ENCODE measurements around the gene IGFN1. TPM values are rescaled to one million over a fixed set of nuclear protein-coding genes. Genes with fewer than 3 reads are reported as not detected.

IGFN1 gene
- total and polyA plus RNA-seq, 2 experiments from 2014 or later, result not detected

- TF ChIP-seq ZNF462 (CRISPR knock-in tag; IDR thresholded peaks at IDR 0.05), result no peak
- TF ChIP-seq STAT1 (IDR thresholded peaks at IDR 0.05; ENCODE audit: unreplicated experiment), result no peak
- no peak for TF ChIP-seq NANOG (IDR thresholded peaks at IDR 0.05; ENCODE audit: borderline replicate concordance)
- TF ChIP-seq EZH2 (IDR thresholded peaks at IDR 0.05; ENCODE audit: low read depth, unreplicated experiment), result no peak
- no peak for TF ChIP-seq EZH2phosphoT487 (IDR thresholded peaks at IDR 0.05; ENCODE audit: unreplicated experiment)
- TF ChIP-seq CREB1 (CRISPR knock-in tag; IDR thresholded peaks at IDR 0.05; ENCODE audit: low read depth), result no peak
Observed at GRCh38 chr1:201251411-201251810, 60.8 kb downstream of the IGFN1 start (continued).

GRCh38 chr1:201251851-201252430, 61.3 kb downstream of the IGFN1 start:
- no peaks in the 10 kb centered on the region for H3K4me1 ChIP-seq (ENCODE audit: insufficient read depth)
- Mint-ChIP-seq H3K9me3 (no peaks in the 10 kb centered on the region), H3K4me3 (no peak overlapping the region), H3K27me3 (ENCODE audit: insufficient read depth, low read depth, poor library complexity) (peaks cover 2% of the 10 kb centered on the region), H3K4me1 (no peaks in the 10 kb centered on the region; the same call in 2 of the 3 replicates), H3K36me3 (ENCODE audit: low read depth) (no peaks in the 10 kb centered on the region), H3K27ac (no peak overlapping the region)
- DNase-seq (ENCODE audit: low spot score) (no peak), ATAC-seq (no peak)
- H3K4me3 ChIP-seq, result no peak overlapping the region
- H3K4me2 ChIP-seq, result no peak overlapping the region
- no peaks in the 10 kb centered on the region for H3F3A ChIP-seq (replicated peaks; ENCODE audit: low read depth)
- no peaks in the 10 kb centered on the region for H3K79me2 ChIP-seq (replicated peaks; ENCODE audit: insufficient read depth)
- no peaks in the 10 kb centered on the region for H4K20me1 ChIP-seq (replicated peaks; ENCODE audit: insufficient read depth)
- no peaks in the 10 kb centered on the region for H3K27me3 ChIP-seq (ENCODE audit: insufficient read depth)
- no peak overlapping the region for H3K27ac ChIP-seq (ENCODE audit: low read depth)
- no peaks in the 10 kb centered on the region for H3K9me2 ChIP-seq (ENCODE audit: insufficient read depth)
- H3K36me3 ChIP-seq (ENCODE audit: insufficient read depth), result no peaks in the 10 kb centered on the region
- no peak overlapping the region for H2AFZ ChIP-seq
- TF ChIP-seq ZNF114 (CRISPR knock-in tag; IDR thresholded peaks at IDR 0.05), result no peak
- TF ChIP-seq CTCF (conservative IDR thresholded peaks at IDR 0.05; ENCODE audit: low read depth in 2 of 2), result no peak
- no peak for TF ChIP-seq ZNF331 (CRISPR knock-in tag; IDR thresholded peaks at IDR 0.05; ENCODE audit: low read depth)
- no peak for TF ChIP-seq REST (IDR thresholded peaks at IDR 0.05; ENCODE audit: unreplicated experiment)
- no peak for TF ChIP-seq CREB1 (CRISPR knock-in tag; IDR thresholded peaks at IDR 0.05; ENCODE audit: low read depth)
- TF ChIP-seq JUNB (IDR thresholded peaks at IDR 0.05; ENCODE audit: unreplicated experiment), result no peak
- no peak for TF ChIP-seq ETS1 (IDR thresholded peaks at IDR 0.05)
